ENCODE measurements around the gene ARID5B. TPM values are rescaled to one million over a fixed set of nuclear protein-coding genes. Genes with fewer than 3 reads are reported as not detected.
A peak's percentile ranks its signal among the peaks of the same experiment; 100 is the strongest.

Gene ARID5B
- polyA plus RNA-seq, 3 donors = 1.00 to 2.5 (median 1.5) TPM

GRCh38 chr10:61983255-61983654 lies 81.8 kb downstream of the ARID5B start:
- H3K4me3 ChIP-seq (replicated peaks in 1 of 3; ENCODE audit: low read depth in 2 of 3, low read length in 3 of 3) = no peak overlapping the region
- peaks cover 13 to 20% of the 10 kb centered on the region in 2 donors for H3K4me1 ChIP-seq (ENCODE audit: control insufficient read depth in 1 of 2, insufficient read depth in 2 of 2, low read length in 2 of 2)
- H3K4me3 Mint-ChIP-seq = no peak overlapping the region
- WGBS (ENCODE audit: insufficient coverage) = 83% methylated on average over 1 of the region's 4 CpGs
- H3K27ac ChIP-seq (ENCODE audit: low read depth in 1 of 2, low read length in 2 of 2) = no peak overlapping the region
- no peaks in the 10 kb centered on the region for H3K9me3 ChIP-seq (replicated peaks in 1 of 2; ENCODE audit: control insufficient read depth in 1 of 2, insufficient read depth in 1 of 2, low read length in 2 of 2)
- no peaks in the 10 kb centered on the region for H4K20me1 ChIP-seq (ENCODE audit: insufficient read depth, low read length)
- H3K79me2 ChIP-seq (ENCODE audit: insufficient read depth, low read length) = no peaks in the 10 kb centered on the region
- peaks cover 0 to 2% (median 0%) of the 10 kb centered on the region in 3 donors for H3K27me3 Mint-ChIP-seq (ENCODE audit: low read depth in 3 of 3)
- DNase-seq = no peak
- no peak overlapping the region for H3K9ac ChIP-seq (ENCODE audit: insufficient read depth, low read length, poor library complexity, severe bottlenecking)
- intact Hi-C loops (cut with micrococcal nuclease) = no loop called here
- TF ChIP-seq CTCF (IDR thresholded peaks at IDR 0.05) = no peak
- no peaks in the 10 kb centered on the region for H3K27me3 ChIP-seq (ENCODE audit: control insufficient read depth in 2 of 2, insufficient read depth in 2 of 2, low read length in 2 of 2)
- no peak overlapping the region for H3K4me2 ChIP-seq (replicated peaks; ENCODE audit: extremely low read depth, low read length, poor library complexity, severe bottlenecking)
- H3K4me1 Mint-ChIP-seq = peaks cover 25% of the 10 kb centered on the region
- H3K27ac Mint-ChIP-seq = no peak overlapping the region
- H3K36me3 Mint-ChIP-seq = peaks cover 7 to 13% of the 10 kb centered on the region in 2 donors
- H3K9me3 Mint-ChIP-seq = no peaks in the 10 kb centered on the region
- no peaks in the 10 kb centered on the region for H3K36me3 ChIP-seq (replicated peaks in 1 of 2; ENCODE audit: control insufficient read depth in 1 of 2, insufficient read depth in 2 of 2, low read length in 2 of 2)
- H2AFZ ChIP-seq (ENCODE audit: insufficient read depth, low read depth, low read length, poor library complexity, severe bottlenecking) = no peak overlapping the region

- intact Hi-C loops (cut with micrococcal nuclease) = no loop called here
- no peak overlapping the region for H3K4me2 ChIP-seq (replicated peaks; ENCODE audit: extremely low read depth, low read length, poor library complexity, severe bottlenecking)
- Mint-ChIP-seq H3K27me3 (ENCODE audit: low read depth in 3 of 3) (peaks cover 0 to 2% (median 0%) of the 10 kb centered on the region in 3 donors), H3K36me3 (peaks cover 7 to 13% of the 10 kb centered on the region in 2 donors), H3K4me1 (peaks cover 17% of the 10 kb centered on the region), H3K4me3 (no peak overlapping the region), H3K9me3 (no peaks in the 10 kb centered on the region), H3K27ac (peak overlapping the region in 3 of 7 donors; percentile 15 to 56 (median 25))
- H3K9ac ChIP-seq (ENCODE audit: insufficient read depth, low read length, poor library complexity, severe bottlenecking) = no peak overlapping the region
- H2AFZ ChIP-seq (ENCODE audit: insufficient read depth, low read depth, low read length, poor library complexity, severe bottlenecking) = no peak overlapping the region
- H3K27me3 ChIP-seq (ENCODE audit: control insufficient read depth in 2 of 2, insufficient read depth in 2 of 2, low read length in 2 of 2) = no peaks in the 10 kb centered on the region
- H3K4me3 ChIP-seq (replicated peaks in 1 of 3; ENCODE audit: low read depth in 2 of 3, low read length in 3 of 3) = no peak overlapping the region
- H4K20me1 ChIP-seq (ENCODE audit: insufficient read depth, low read length) = no peaks in the 10 kb centered on the region
- no peaks in the 10 kb centered on the region for H3K79me2 ChIP-seq (ENCODE audit: insufficient read depth, low read length)
- no peak overlapping the region for H3K27ac ChIP-seq (ENCODE audit: low read depth in 1 of 2, low read length in 2 of 2)
- H3K4me1 ChIP-seq (ENCODE audit: control insufficient read depth in 1 of 2, insufficient read depth in 2 of 2, low read length in 2 of 2) = peaks cover 4 to 12% of the 10 kb centered on the region in 2 donors
- TF ChIP-seq CTCF (IDR thresholded peaks at IDR 0.05) = no peak
- H3K9me3 ChIP-seq (replicated peaks in 1 of 2; ENCODE audit: control insufficient read depth in 1 of 2, insufficient read depth in 1 of 2, low read length in 2 of 2) = no peaks in the 10 kb centered on the region
- peak in 1 of 3 donors; percentile 7 for DNase-seq
- no CpG with 5 or more reads among the region's 3 CpGs for WGBS (ENCODE audit: insufficient coverage)
- no peaks in the 10 kb centered on the region for H3K36me3 ChIP-seq (replicated peaks in 1 of 2; ENCODE audit: control insufficient read depth in 1 of 2, insufficient read depth in 2 of 2, low read length in 2 of 2)
Measured at GRCh38 chr10:61984803-61985418, 83.4 kb downstream of the ARID5B start.
